ENCODE results near the gene ZFYVE21. TPM values are rescaled to one million over a fixed set of nuclear protein-coding genes. Genes with fewer than 3 reads are reported as not detected.

Gene ZFYVE21
- total RNA-seq, 1 experiment from 2014 or later: 66.2 TPM

- H3K4me1 ChIP-seq: no peaks in the 10 kb centered on the region
- BruUV-seq (replicated peaks): no TSS peak
- intact Hi-C loops (cut with micrococcal nuclease; ENCODE audit: unreplicated experiment): no loop called here
- no peak for DNase-seq
- Mint-ChIP-seq H3K4me3 (ENCODE audit: unreplicated experiment) (no peak overlapping the region), H3K27ac (ENCODE audit: unreplicated experiment) (no peak overlapping the region), H3K36me3 (ENCODE audit: insufficient read depth, unreplicated experiment) (no peaks in the 10 kb centered on the region), H3K27me3 (ENCODE audit: insufficient read depth, unreplicated experiment) (no peaks in the 10 kb centered on the region), H3K9me3 (ENCODE audit: unreplicated experiment) (no peaks in the 10 kb centered on the region), H3K4me1 (ENCODE audit: low read depth, unreplicated experiment) (no peaks in the 10 kb centered on the region)
- H3K27me3 ChIP-seq (replicated peaks; ENCODE audit: control insufficient read depth, insufficient read depth, low read length): no peaks in the 10 kb centered on the region
- CTCF ChIA-PET: no interaction called here
- no peak for TF ChIP-seq CTCF (IDR thresholded peaks at IDR 0.05; ENCODE audit: insufficient read depth in 1 of 2, low read depth in 1 of 2, low read length in 1 of 2, severe bottlenecking in 1 of 2, unreplicated experiment in 1 of 2)
- H3K9me3 ChIP-seq: no peaks in the 10 kb centered on the region
- H3K36me3 ChIP-seq (ENCODE audit: control insufficient read depth, insufficient read depth, low read length): no peaks in the 10 kb centered on the region
- no peak overlapping the region for H3K4me3 ChIP-seq (ENCODE audit: low read depth, low read length)
- POLR2A ChIA-PET: no interaction called here
These were observed 34.2 kb downstream of the ZFYVE21 start for GRCh38 chr14:103749860-103750259.

- intact Hi-C loops (cut with micrococcal nuclease; ENCODE audit: unreplicated experiment): no loop called here
- H3K27me3 ChIP-seq (replicated peaks; ENCODE audit: control insufficient read depth, insufficient read depth, low read length): no peaks in the 10 kb centered on the region
- Mint-ChIP-seq H3K27ac (ENCODE audit: unreplicated experiment) (no peak overlapping the region), H3K4me1 (ENCODE audit: low read depth, unreplicated experiment) (no peaks in the 10 kb centered on the region), H3K9me3 (ENCODE audit: unreplicated experiment) (no peaks in the 10 kb centered on the region), H3K36me3 (ENCODE audit: insufficient read depth, unreplicated experiment) (no peaks in the 10 kb centered on the region), H3K4me3 (ENCODE audit: unreplicated experiment) (no peak overlapping the region), H3K27me3 (ENCODE audit: insufficient read depth, unreplicated experiment) (no peaks in the 10 kb centered on the region)
- no peak for DNase-seq
- H3K4me1 ChIP-seq: no peaks in the 10 kb centered on the region
- no peaks in the 10 kb centered on the region for H3K36me3 ChIP-seq (ENCODE audit: control insufficient read depth, insufficient read depth, low read length)
- BruUV-seq (replicated peaks): no TSS peak
- no peak overlapping the region for H3K4me3 ChIP-seq (ENCODE audit: low read depth, low read length)
- TF ChIP-seq CTCF (IDR thresholded peaks at IDR 0.05; ENCODE audit: insufficient read depth in 1 of 2, low read depth in 1 of 2, low read length in 1 of 2, severe bottlenecking in 1 of 2, unreplicated experiment in 1 of 2): no peak
- ChIA-PET POLR2A (interaction anchor here (0.7 kb wide), 1 partner anchor 13 kb away, joined by 12 read pairs; no protein-coding TSS in a partner anchor), CTCF (no interaction called here)
- H3K9me3 ChIP-seq: no peaks in the 10 kb centered on the region
These were observed 38.2 kb downstream of the ZFYVE21 start for GRCh38 chr14:103753774-103754173.

- no peaks in the 10 kb centered on the region for H3K36me3 Mint-ChIP-seq (ENCODE audit: insufficient read depth, unreplicated experiment)
These were observed 39.5 kb downstream of the ZFYVE21 start for GRCh38 chr14:103755060-103755459.

More at GRCh38 chr14:103755060-103755459, 39.5 kb downstream of the ZFYVE21 start:
- no peaks in the 10 kb centered on the region for H3K4me1 ChIP-seq
- no peak overlapping the region for H3K27ac Mint-ChIP-seq (ENCODE audit: unreplicated experiment)
- POLR2A ChIA-PET: no interaction called here
- intact Hi-C loops (cut with micrococcal nuclease; ENCODE audit: unreplicated experiment): no loop called here
- H3K27me3 ChIP-seq (replicated peaks; ENCODE audit: control insufficient read depth, insufficient read depth, low read length): no peaks in the 10 kb centered on the region
- H3K27me3 Mint-ChIP-seq (ENCODE audit: insufficient read depth, unreplicated experiment): no peaks in the 10 kb centered on the region
- no peak for DNase-seq
- no peaks in the 10 kb centered on the region for H3K9me3 Mint-ChIP-seq (ENCODE audit: unreplicated experiment)
- no peaks in the 10 kb centered on the region for H3K4me1 Mint-ChIP-seq (ENCODE audit: low read depth, unreplicated experiment)
- CTCF ChIA-PET: no interaction called here
- no peak overlapping the region for H3K4me3 ChIP-seq (ENCODE audit: low read depth, low read length)
- BruUV-seq (replicated peaks): no TSS peak
- no peaks in the 10 kb centered on the region for H3K9me3 ChIP-seq
- H3K4me3 Mint-ChIP-seq (ENCODE audit: unreplicated experiment): no peak overlapping the region
- H3K36me3 ChIP-seq (ENCODE audit: control insufficient read depth, insufficient read depth, low read length): no peaks in the 10 kb centered on the region
- TF ChIP-seq CTCF (IDR thresholded peaks at IDR 0.05; ENCODE audit: insufficient read depth in 1 of 2, low read depth in 1 of 2, low read length in 1 of 2, severe bottlenecking in 1 of 2, unreplicated experiment in 1 of 2): no peak

Measured in Caco-2 (cell line).